ENCODE results near the gene FXYD6.

The FXYD6 gene

DNA sequence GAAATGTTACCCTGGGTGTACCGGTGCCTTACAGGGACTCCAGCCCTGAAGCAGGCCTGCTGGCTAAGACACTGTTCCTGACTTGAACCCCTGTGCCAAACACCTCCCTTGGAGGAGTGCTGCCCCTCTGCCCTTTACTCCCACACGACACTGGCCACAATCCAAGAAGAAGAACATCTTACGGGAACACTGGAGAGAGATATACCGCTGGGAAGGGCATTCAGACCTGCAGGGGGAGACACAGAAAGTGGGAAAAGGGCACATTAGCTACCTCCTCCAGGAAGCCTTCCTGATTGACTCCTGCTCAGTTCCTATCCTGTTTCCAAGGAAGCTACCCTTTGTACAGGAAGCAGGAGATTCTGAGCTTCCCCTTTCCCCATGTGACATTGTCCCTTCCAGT is 34.1 kb upstream of the FXYD6 start:
- no peak for DNase-seq

DNA sequence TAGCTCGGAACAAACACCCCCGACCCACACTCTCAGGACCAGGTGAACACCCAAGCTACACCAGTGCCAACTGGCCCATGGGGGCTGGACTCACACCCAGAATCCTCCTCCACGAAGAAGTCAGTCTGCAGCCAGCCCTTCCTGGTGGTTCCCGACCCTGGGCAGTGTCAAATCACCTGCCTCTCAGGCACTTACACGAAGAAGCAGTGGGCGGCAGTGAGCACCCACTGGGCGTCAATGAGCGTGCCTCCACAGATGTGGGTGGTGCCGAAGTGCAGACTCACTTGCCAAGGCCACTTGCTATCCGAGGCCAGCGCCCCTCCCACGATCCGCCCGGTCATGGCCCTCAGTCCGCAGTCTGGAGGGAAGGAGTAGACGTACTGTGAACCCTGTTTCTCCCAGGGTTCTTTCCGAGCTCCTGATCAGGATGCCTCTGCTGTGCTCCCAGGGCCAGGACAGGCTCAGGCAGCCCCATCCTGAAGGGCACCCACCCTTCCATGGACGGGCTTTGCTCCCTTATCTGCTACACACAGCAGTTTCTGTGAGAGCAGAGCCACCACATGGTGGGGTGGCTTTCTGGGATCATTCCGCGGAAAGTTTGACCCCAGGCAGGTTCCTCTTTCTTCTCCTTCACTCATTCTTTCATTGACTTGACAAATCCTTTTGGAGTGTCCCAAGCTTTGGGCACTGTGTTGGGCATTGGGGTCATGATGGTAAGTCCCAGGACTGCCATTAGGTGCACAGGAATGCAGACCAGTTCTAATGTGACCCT is 33.3 kb upstream of the FXYD6 start:
- DNase-seq: no peak

DNA sequence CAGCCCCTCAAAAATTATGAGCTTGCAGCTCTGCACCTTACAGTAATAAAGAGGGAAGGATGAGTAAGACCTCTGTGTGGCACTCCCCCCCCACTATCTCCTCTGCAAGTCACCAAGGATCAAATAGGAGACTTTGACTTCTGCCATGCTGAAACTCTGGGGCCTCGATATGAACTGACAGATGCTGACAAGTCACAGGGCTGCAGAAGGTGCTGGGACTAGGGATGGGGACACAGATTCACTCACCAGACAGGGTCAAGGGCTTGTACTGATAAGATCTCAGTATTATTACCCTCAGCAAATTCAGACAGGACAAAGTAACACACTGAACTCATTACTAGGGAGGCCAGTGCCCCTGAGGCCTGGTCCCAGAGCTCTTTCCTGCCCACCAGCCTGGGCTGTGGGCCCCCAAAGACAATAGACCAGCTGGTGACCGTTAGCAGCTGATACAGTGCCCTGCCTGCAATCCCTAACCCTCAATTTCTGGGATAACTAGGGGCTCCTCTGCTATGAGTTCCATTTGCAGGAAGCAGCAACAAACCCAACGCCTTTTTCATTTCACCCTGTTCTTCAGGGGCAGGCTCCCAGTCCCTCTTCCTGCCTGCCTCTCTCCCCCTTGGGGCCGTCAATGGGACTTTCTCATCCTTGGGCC is 32.6 kb upstream of the FXYD6 start:
- no peak for DNase-seq

DNA sequence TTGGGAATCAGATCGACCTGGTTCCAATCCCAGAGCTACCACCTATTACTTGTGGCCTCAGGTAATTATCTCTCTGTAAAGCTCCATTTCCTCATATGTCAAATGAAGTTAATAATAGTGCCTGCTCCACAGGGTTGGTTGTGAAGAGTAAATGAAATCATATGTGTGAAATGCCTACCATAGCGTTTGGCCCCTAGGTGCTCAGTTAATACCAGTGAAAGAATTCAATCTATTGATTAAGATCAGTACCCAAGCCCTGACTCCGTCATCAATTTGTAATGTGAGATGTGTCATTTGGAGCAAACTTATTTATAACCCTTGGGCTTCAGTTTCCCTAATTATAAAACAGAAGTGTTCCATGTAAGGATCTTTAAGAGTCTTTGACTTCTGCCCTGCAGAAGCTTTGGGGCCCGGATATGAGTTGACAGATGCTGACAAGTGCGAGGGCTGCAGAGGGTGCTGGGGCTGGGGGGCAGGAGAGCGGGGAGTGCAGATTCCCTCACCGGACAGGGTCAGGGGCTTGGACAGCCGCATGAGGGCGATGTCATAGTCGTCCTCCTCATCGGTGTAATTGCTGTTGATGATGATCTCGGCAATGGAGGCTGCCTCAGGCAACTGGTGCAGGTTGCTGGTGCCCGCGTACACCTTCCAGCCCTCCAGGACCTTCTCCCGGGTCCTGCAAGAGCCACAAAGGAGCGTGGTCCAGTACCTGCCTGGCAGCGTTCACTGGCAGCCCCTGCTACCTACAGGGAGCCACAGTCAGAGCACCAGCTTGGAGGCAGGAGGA is 31.8 kb upstream of the FXYD6 start:
- no peak for DNase-seq

DNA sequence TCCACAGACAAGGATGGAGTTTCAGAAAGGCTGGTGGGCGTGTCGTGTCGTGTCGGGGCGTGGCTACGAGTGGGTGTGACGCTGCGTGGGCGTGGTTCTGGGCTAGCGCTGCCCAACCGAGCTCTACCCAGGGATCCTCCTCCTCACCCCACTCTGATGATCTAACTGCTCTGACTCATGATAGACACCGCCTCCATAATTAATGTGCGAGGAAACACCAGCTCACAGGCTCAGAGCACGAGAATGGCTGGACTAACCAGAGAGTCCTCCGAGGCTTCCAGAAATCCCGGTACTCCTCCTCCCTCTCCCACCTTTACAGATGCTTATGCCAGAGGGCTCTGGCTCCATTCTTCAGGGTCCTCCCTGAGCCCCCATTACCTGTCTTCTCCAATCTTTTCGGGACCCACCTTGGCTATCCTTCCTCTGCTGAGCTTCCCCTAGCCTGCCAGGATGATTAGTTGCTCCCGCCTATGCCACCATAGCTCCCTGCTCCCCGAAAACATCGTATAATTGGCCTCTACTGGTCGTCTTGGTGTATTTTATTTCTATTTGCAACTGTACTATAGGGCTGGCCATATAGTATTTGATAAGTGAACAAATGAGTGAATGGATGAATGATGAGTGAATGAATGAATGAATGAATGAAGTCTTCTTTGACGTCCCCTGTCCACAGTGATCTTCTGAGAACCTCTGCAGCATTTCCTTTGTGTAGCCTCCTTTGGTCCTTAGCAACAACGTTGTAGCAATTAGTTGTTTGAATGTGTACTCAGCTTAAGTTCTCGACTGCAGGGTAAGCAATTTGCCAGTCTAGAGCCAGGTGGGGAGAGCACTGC is 31.0 kb upstream of the FXYD6 start:
- DNase-seq: no peak

DNA sequence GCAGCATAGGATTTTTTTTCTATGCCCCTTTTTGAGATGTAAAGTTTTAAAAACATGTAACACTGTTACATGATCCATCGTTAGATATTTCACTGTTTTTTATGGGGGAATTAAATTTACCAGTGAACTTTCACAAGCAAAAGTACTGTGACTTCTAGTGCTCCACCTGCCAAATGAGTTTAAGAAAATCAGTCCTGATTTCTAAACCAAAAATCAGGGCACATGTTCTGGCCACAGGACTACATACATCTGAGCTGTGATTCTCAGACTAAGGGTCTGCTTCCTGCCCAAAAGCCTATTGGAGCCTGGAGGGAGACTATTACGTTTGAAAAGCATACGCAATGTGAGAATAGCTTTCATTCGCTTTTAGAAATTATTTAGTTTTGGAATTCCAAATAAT is 30.3 kb upstream of the FXYD6 start:
- no peak for DNase-seq

DNA sequence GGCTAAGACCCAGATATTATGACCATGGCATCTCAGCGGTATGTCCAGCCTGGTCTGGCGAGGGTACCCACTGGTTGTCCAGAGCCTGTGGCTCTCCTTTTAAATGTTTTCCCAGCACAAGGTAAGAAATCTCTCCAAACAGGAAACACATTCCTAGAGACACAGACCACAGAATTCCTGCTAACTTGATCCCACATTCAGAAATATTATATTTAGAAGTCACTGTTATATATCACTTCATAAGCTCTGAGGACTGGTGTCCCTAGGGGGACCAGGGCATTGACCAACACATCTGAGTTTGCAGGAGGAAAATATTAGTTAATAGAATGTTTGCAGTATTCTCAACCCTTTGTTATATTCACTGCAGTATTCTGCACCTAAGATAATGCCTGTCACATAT is 29.7 kb upstream of the FXYD6 start:
- DNase-seq: no peak

DNA sequence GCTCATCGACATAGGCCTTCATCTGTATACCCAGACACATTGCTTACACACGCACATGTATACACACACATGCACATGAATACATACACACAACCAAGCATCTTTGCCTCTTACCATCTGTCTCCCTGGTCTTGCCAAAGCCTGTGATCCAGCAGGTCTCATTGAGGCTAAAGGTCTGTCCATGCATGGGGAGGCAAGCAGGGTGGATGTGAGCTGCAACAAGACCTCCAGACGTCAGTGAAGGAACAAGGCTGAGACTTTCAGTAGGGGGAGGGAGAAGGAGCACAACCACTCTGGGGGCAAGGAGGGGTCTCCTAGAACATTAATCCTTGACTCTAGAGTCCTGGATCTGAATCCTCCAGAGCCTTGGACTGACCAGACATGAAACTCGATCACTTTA is 29.1 kb upstream of the FXYD6 start:
- DNase-seq: no peak

DNA sequence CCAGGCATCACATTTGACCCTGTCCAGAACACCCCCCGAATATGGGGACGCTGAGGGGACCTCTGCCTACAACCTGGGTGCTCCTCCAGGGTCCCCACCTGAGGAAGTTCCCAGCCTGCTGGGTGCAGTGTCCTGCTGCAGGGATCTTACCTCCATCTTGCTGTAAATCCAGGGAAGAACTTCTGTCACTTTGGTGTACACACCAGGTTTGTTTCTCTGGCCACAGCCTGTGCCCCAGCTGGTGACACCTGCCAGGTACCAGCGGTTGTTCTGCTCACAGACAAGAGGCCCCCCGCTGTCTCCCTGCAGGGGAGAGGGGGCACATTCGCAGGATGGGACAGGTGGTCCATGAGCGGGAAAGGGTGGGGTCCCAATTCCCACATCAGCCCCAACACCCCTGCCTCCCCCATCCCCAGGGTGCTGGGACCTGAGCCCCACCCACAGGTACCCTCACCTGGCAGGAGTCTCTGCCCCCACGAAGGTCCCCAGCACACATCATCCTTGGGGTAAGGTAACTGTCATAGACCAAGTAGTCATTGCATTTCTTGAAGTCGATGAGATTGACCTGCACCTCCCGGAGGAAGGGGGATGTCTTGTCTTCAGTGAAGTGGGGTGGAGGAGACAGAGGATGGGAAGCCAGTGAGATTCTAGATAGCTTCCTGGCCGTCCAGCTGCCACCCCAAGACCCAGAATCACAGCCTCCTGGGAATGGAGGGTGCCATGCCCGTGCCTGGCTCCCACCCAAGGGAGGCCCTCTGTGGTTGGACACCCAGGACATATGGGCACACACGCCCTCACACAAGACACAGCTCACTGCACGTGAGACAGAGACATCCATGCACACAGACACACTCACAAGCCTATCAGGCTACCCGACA is 27.3 kb upstream of the FXYD6 start:
- no peak for DNase-seq

DNA sequence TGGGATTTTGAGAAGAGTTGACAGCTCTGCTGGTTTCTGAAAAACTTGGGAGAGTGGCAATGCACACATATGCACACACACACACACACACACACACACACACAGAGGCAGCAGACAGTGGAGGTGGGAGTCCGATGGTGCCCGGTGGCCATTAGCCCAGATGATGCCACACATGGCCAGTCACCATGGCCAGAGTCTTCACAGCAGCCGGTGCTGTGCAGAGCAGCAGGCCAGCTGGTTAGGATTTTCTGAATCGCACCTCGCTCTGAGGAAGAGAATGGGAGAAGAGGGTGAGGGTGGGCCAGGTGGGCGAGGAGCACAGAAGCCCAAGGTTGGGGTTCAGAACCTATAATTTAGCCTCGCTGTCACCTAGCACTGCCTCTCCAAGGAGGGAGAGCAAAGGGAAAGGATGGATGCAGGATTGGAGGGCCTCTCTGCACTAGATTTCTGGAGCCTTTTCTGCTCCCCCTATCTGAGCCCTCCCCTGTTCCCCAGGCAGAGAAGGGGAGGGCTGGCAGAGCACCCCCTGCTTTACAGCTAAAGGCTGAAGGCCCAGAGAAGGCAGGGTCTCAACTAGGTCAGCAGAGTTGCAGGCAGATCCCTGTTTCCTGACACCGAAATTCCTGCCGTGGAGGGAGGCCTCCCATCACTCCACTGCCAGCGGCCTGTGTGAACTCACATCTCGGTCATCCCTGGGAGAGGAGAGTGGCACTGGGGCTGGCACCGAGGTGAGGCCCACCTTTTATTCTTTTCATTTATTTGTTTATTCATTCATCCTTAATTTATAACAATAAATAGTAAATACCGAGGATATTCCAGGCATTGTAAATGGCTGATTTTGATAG is 25.8 kb upstream of the FXYD6 start:
- no peak for DNase-seq

DNA sequence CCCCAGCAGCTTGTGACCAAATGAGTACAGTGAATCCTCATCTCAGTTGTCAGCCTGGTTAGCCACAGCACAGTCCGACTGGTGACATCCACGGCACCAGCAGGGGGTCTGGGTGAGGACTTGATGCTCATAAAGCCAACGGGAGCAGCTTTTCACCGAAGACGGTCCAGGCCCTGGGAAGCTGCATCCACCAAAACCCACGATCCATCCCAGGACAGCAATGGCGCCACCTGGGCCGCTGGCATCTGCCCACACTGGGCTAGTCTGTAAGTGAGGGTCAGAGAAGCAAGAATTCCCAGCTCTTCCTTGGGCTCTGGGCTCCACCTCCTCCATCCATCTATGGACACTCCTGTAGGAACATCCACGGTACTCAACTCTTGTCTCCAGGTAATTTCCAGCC is 25.1 kb upstream of the FXYD6 start:
- no peak for DNase-seq

DNA sequence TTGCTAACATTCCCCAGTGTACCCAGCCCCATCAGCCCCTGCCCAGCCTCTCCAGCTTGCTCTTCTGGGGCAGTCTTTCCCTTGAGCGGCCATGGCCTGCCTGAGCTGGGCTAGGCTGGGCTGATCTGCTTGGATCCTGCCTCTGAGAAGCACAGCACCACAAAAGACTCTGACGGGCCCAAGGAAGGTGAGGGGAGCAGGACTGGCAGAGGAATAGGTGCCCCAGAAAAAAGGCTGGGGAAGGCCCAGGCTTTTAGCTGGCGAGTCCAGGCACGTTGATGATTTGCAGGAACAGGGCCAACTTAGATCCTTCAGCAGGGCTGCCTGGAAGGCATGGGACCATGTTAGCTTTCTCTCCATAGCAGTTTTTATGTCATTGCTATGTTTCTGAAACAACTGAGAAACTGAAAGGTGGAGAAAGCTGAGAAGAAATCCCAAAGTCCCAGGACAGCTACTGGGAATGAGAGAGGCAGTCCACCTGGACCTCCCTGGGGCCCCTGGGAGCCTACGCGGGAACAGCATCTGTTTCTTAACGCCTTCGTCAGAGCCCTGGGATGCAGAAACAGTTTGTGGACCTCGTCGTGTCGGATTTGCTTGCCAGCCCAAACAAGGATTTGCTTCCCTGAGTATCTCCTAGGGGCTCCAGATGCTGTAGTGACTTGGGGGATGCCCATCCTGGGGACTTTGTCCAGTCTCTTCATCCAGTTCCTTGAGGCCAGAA is 24.4 kb upstream of the FXYD6 start:
- peak; percentile 74 for DNase-seq

DNA sequence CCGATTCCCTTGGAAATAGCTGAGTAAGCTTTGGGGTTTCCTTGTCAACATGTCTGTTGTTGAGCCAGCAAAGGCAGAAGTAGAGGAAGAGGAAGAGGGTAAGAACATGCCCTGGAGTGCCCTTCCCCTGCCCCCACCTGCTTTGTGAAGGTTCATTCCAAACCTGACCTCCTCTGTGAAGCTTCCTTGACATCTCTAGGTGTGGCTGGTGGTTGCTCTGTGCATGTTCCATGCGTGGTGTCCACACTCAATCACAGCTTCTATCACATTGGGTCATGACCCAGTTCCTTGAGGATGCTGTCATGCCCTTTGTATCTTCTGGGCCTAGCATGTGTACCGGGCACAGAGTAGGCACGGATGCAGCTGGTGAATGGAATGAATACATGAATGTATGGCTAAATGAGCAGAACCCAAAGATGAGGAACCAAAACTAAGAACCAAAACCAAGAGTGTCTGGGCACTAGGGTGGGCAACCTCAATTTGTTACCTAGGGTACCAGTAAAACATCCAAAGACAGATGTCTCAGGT is 23.7 kb upstream of the FXYD6 start:
- DNase-seq: no peak

DNA sequence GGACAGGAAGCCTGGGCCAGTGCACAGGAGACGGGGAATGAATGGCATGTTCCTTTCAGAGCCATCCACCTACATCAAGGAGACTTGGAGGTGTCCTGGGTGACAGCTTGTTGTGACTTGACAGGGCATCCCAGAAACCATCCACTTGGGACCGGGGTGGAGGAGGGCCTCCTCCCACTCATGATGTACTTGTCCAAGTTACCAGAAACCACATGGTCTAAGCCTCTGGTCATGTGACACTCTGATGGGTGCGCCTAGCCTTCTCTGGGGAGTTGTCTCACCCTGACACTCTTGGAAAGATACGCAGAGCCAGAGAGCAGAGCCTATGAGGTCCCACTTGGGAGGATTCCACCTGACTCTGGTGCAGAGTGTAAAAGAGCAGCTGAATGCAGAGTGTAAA is 21.6 kb upstream of the FXYD6 start:
- DNase-seq: no peak

DNA sequence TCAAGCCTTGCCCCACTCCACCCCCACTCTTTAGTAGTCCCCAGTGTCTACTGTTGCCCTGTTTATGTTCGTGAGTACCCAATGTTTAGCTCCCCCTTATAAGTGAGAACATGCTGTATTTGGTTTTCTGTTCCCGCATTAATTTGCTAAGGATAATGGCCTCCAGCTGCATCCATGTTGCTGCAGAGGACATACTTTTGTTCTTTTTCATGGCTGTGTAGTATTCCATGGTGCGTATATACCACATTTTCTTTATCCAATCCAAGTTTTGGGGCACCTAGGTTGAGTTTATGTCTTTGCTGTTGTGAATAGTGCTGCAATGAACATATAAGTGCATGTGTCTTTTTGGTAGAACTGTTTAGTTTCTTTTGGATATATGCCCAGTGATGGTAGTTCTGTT is 16.2 kb upstream of the FXYD6 start:
- DNase-seq: no peak

DNA sequence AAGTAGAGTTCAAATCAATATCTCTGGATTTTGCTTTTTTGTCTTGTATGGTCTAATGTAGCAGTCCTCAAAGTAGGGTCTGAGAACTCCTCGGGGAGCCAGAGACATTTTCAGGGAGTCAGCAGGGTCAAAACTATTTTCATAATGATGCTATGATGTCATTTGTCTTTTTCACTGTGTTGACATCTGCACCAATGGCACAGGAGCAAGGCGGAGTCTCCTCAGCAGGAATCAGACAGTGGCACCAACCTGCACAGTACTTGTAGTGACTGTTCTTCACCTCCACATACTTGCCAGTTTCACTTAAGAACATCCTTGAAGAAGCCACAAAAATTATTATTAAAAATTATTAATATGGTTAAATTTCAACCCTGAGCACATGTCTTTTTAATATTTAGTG is 14.9 kb upstream of the FXYD6 start:
- DNase-seq: no peak

DNA sequence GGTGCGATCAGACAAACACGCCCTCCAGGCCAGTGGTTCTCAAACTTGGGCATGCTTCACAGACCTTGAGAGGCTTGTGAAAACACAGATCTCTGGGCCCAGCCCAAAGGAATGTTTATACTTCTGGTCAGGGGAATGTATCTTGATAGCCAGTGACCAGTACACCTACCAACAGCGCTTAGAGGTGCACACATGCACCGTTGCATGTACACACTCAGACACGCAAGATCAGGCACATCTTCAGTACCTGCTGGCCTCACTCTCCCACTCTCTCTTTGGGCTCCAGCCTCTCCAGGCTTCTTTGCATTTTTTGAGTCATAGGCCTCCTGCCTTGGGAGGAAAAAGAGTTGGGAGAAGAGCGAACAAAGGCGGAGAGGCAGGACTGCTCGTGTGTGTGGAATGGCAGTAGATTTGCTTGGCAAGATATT is 11.7 kb upstream of the FXYD6 start:
- no peak for DNase-seq

DNA sequence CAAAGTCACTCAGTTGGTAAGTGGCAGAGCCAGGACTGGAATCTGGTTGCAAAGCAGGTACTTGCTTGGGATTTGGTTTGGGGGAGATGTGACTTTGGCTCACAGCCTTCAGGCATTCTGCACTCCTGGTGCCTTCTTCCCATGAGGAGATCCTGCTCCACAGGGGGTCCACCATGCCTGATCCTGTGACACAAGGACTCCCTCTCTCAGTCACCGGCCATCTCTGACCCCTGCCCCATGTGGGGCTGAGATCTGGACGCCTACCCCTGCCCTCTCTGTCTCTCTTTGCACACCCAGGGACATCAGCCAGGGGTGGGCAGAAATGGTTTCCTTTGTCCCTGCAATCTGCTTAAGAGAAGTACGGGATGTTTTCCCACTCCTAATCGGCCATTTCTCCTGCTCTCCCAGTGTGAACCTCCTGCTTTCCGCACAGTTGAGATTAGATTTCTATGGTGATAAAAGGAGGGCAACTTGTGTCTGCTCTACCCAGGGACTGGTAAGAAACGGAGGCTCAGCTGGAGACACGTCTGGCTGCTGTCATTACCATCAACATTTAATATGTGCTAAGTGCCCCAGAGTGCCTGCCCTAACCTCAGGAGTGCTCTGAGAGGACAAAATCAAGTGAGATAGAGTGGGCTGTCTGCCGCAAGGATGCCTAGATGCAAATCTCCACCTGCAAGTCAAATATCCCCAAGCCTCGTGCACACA is 11.1 kb upstream of the FXYD6 start:
- DNase-seq: peak; percentile 100

DNA sequence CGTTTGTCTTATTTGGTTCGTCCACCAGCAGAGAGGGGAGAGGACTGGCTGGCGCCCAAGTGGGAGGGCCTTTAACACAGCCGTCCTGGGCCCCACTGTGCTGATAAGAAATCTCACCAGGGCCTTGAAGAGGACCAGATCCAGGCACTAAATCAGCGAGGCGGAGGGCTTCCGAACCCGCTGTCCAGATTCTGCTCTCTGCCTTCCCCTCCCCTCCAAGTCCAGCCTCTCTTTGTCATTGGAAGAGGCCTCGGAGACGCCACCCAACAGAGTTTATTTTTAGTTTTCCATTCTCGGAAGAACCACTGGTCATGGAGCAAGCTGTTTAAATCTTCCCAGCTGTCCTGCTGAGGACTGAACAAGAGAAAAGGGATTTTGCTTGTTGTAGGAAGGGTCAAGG is 9.3 kb upstream of the FXYD6 start:
- no peak for DNase-seq

Measured in DMS79 (cell line).